Thoracic aorta (tissue), 2 donors: ENCODE results near the gene EVA1A. TPM values are rescaled to one million over a fixed set of nuclear protein-coding genes. Genes with fewer than 3 reads are reported as not detected.
"Not testable (repeated sequence)": the region's sequence is repeated elsewhere in the genome, so short reads cannot be mapped to it uniquely, and the experiment has no call there.

ENCODE experiments used
- ATAC-seq: fragments of 150-250 bp; one replicate; pipeline ENCODE4 v1.8.0; 2017; ENCODE audit warnings: low read depth; ENCODE audit not compliant: insufficient number of reproducible peaks, low FRiP score
- DNase-seq: peaks from one replicate; pipeline ENCODE4 v3.0.0-alpha.2; 2020; ENCODE audit warnings: low spot score
- H3K27ac ChIP-seq, 2 donors: fragments of 200-600 bp; sonication (generic); 1 replicate in 1 of 2; 2 replicates in 1 of 2; pipeline ENCODE4 v1.5.1; 2016; ENCODE audit warnings: mild to moderate bottlenecking in 2 of 2, moderate library complexity in 2 of 2
- H3K27me3 ChIP-seq: fragments of 200-600 bp; sonication (generic); replicated peaks from 2 replicates; pipeline ENCODE4 v1.6.0; 2016; ENCODE audit warnings: mild to moderate bottlenecking; ENCODE audit not compliant: insufficient read depth
- H3K36me3 ChIP-seq: fragments of 200-600 bp; sonication (generic); one replicate; pipeline ENCODE4 v1.5.1; 2016
- H3K4me1 ChIP-seq, 2 donors: fragments of 200-600 bp; sonication (generic); 1 replicate in 1 of 2; 2 replicates in 1 of 2; pipeline versions ENCODE4 v1.5.1 to v1.6.0; 2016; ENCODE audit warnings: low read depth in 2 of 2, mild to moderate bottlenecking in 1 of 2; ENCODE audit not compliant: control insufficient read depth in 1 of 2
- H3K4me3 ChIP-seq: fragments of 200-600 bp; sonication (generic); 2 replicates; pipeline ENCODE4 v1.5.1; 2016; ENCODE audit warnings: mild to moderate bottlenecking
- H3K9me3 ChIP-seq: fragments of 200-600 bp; sonication (generic); 2 replicates; pipeline ENCODE4 v1.5.1; 2016
- CTCF ChIP-seq: fragments of 200-600 bp; sonication (generic); IDR thresholded peaks from one replicate; pipeline ENCODE4 v1.5.1; 2019; ENCODE audit warnings: antibody characterized with exemption
- total RNA-seq, 2 donors: library from RNA; depleted of rRNA; stranded (reverse); fragments of >200 nt; gene quantifications; one replicate each; pipeline versions ENCODE4 v1.1.0 to v1.2.3, GENCODE V29; 2016

Gene EVA1A
- total RNA-seq, 2 donors from 2014 or later = 1.1 TPM; not detected in 1

DNA sequence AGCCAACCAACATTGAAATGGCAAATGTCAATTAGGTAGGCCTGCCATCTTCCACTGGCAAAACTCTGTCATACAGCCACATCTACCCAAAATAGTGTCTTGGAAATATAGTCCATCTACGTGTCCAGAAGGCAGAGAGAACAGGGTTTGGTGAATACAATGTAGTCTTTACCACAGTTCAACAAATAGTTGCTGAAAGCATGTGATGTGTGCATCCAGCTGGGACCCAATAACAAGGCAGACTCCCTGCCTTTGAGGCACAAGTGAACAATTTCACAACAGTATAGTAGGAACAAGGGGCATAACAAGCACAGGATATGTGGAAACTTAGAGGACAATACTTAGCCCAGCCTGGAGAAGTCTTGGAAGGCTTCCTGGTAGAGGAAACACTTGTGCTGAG is 72.6 kb downstream of the EVA1A start:
- TF ChIP-seq CTCF = no peak
- no peak overlapping the region for H3K4me3 ChIP-seq
- H3K4me1 ChIP-seq = no peaks in the 10 kb centered on the region
- no peaks in the 10 kb centered on the region for H3K36me3 ChIP-seq
- DNase-seq = no peak
- ATAC-seq = no peak
- H3K27me3 ChIP-seq = no peaks in the 10 kb centered on the region
- H3K9me3 ChIP-seq = no peaks in the 10 kb centered on the region
- no peak overlapping the region for H3K27ac ChIP-seq

DNA sequence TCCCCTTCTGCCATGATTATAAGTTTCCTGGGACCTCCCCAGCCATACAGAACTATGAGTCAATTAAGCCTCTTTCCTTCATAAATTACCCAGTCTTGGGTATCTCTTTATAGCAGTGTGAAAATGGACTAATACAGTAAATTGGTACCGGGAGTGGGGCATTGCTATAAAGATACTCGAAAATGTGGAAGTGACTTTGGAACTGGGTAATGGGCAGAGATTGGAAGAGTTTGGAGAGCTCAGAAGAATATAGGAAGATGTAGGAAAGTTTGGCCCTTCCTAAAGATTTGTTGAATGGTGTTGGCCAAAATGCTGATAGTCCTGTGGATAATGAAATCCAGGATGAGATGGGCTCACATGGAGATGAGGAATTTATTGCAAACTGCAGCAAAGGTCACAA is 74.0 kb downstream of the EVA1A start:
- H3K27me3 ChIP-seq, H3K36me3 ChIP-seq, ATAC-seq, H3K4me3 ChIP-seq, DNase-seq, H3K9me3 ChIP-seq, H3K27ac ChIP-seq, H3K4me1 ChIP-seq: not testable (repeated sequence)

DNA sequence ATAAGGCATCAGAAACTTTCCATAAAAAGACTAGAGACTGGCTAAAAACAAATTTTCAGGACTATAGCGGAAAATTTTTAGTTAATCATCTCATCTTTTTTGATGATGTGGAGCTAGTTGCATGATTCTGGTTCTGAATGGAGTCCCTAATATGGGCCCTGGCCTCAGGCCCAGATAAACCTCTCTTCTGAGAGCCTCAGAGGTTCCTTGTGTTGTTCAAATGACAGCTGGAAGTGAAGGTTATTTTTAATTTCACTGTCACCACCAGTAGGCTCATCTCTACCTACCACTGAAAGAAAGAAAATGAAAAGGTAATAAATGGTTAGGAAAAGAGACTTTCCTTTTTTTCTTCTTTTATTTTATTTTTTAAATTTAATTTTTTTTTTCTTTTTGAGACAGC is 75.9 kb downstream of the EVA1A start:
- DNase-seq (no peak), ATAC-seq (no peak)
- no peak for TF ChIP-seq CTCF
- H3K36me3 ChIP-seq = no peaks in the 10 kb centered on the region
- no peak overlapping the region for H3K27ac ChIP-seq
- no peaks in the 10 kb centered on the region for H3K4me1 ChIP-seq
- no peak overlapping the region for H3K4me3 ChIP-seq
- no peaks in the 10 kb centered on the region for H3K27me3 ChIP-seq
- no peaks in the 10 kb centered on the region for H3K9me3 ChIP-seq

DNA sequence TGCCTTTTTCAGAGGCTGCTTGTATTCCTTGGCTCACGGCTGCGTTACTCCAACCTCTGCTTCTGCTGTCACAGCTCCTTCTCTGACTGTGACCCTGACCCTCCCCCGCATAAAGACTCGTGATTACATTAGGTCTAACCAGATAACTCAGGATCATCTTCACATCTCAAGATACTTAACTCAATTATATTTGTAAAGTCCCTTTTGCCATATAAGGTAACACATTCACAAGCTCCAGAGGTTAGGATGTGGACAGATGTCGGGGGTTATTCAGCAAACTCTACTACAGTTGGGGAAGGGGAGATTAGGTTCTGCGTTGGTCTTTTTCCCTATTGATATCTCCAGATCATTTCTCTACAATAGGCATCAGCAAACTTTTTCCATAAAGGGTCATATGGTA is 76.9 kb downstream of the EVA1A start:
- no peak overlapping the region for H3K27ac ChIP-seq
- DNase-seq (no peak), ATAC-seq (no peak)
- no peaks in the 10 kb centered on the region for H3K9me3 ChIP-seq
- H3K4me1 ChIP-seq = no peaks in the 10 kb centered on the region
- H3K4me3 ChIP-seq = no peak overlapping the region
- H3K27me3 ChIP-seq = no peaks in the 10 kb centered on the region
- H3K36me3 ChIP-seq = no peaks in the 10 kb centered on the region
- TF ChIP-seq CTCF = no peak

DNA sequence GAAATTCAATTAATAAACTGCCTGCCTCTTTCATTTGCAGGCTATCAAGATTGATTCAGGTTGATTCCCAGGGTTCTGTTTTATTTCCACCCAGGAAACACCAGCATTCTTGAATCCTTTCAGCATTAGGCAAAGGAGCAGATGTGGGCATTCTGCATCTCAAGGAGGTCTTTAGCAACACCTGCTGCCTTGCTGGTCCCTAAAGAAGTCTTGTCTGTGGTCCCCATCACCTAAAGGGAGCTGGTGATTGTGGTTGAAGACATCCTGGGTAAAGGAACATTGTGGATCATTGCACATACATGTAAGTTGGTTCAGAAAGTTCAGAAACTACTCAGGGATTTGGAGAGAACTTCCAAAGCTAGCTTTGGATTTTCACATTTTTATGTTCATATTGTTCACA is 78.3 kb downstream of the EVA1A start:
- TF ChIP-seq CTCF = no peak
- ATAC-seq (no peak), DNase-seq (no peak)
- H3K9me3 ChIP-seq = no peaks in the 10 kb centered on the region
- H3K4me1 ChIP-seq = no peaks in the 10 kb centered on the region
- no peaks in the 10 kb centered on the region for H3K36me3 ChIP-seq
- H3K27me3 ChIP-seq = no peaks in the 10 kb centered on the region
- H3K4me3 ChIP-seq = no peak overlapping the region
- H3K27ac ChIP-seq = no peak overlapping the region
